ENCODE results near the gene DTNB.
"Not testable (repeated sequence)": the region's sequence is repeated elsewhere in the genome, so short reads cannot be mapped to it uniquely, and the experiment has no call there.

DTNB gene

DNA sequence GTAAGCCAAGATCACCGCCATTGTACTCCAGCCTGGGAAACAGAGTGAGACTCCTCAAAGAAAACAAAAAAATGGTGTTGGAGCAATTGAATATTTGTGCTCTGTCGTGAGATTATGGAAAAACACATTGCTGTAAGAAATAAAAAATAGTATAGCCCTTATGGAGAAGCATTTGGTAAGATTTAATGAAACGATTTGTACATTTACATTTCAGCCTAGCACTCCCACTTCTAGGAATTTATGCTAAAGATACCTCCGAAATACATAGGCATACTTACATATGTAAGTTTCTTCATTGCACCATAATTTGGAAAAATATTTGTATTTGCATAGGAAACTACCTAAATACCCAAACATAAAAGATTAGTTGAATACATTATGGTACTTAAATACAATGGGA is 8.7 kb upstream of the DTNB start:
- no peak overlapping the region for H3K4me3 ChIP-seq (ENCODE audit: low read depth, low read length)
- no peaks in the 10 kb centered on the region for H3K4me1 ChIP-seq (ENCODE audit: control insufficient read depth, insufficient read depth, low read length)
- no peak overlapping the region for H3K9ac ChIP-seq (ENCODE audit: low read depth, low read length)
- H3K27ac ChIP-seq (ENCODE audit: low read depth, low read length): no peak overlapping the region
- no peaks in the 10 kb centered on the region for H3K27me3 ChIP-seq (ENCODE audit: control insufficient read depth, insufficient read depth, low read length)
- H3K9me3 ChIP-seq (ENCODE audit: control insufficient read depth, insufficient read depth, low read length): no peaks in the 10 kb centered on the region
- no peaks in the 10 kb centered on the region for H3K36me3 ChIP-seq (ENCODE audit: control insufficient read depth, insufficient read depth, low read length)

DNA sequence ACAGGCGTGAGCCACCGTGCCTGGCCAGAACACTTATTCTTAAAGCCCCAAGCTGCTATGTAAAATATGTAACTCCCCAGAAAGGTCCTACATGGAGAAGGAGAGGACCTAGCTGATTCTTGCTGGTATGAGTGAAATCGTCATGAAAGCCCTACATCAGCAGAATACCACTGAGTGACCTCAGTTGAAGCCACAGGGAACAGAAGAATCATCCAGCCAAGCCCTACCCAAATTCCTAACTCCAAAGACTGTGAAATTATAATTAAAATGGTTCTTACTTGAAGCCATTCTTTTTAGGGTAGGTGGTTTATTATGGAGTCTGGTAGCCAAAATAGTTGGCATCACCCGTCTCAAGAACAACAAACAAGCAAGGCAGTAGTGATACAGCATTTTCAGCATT is 4.5 kb upstream of the DTNB start:
- no peak overlapping the region for H3K27ac ChIP-seq (ENCODE audit: low read depth, low read length)
- peaks cover 25% of the 10 kb centered on the region for H3K27me3 ChIP-seq (ENCODE audit: control insufficient read depth, insufficient read depth, low read length)
- no peaks in the 10 kb centered on the region for H3K4me1 ChIP-seq (ENCODE audit: control insufficient read depth, insufficient read depth, low read length)
- H3K9me3 ChIP-seq (ENCODE audit: control insufficient read depth, insufficient read depth, low read length): no peaks in the 10 kb centered on the region
- H3K9ac ChIP-seq (ENCODE audit: low read depth, low read length): no peak overlapping the region
- no peak overlapping the region for H3K4me3 ChIP-seq (ENCODE audit: low read depth, low read length)
- no peaks in the 10 kb centered on the region for H3K36me3 ChIP-seq (ENCODE audit: control insufficient read depth, insufficient read depth, low read length)

DNA sequence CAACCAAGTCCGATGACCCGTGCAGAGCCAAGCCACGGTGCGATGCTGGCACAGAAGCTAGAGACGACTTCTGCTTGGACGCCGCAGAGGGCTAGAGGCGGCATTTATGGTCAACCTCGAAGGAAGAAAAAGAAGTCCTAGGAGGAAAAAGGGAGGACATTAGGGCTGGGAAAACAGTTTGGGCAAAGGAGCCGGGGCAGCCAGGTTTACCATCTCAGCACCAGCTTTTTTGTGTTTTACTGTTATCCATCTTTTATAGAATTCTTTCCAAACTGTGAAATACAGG is 643 bp upstream of the DTNB start:
- Histone ChIP-seq H3K27me3 (ENCODE audit: control insufficient read depth, insufficient read depth, low read length) (peaks cover 25% of the 10 kb centered on the region), H3K36me3 (ENCODE audit: control insufficient read depth, insufficient read depth, low read length) (no peaks in the 10 kb centered on the region), H3K9ac (ENCODE audit: low read depth, low read length) (peak overlapping the region; percentile 64), H3K4me1 (ENCODE audit: control insufficient read depth, insufficient read depth, low read length) (peaks cover 27% of the 10 kb centered on the region), H3K4me3 (ENCODE audit: low read depth, low read length) (peak overlapping the region; percentile 55), H3K27ac (ENCODE audit: low read depth, low read length) (no peak overlapping the region), H3K9me3 (ENCODE audit: control insufficient read depth, insufficient read depth, low read length) (no peaks in the 10 kb centered on the region)

DNA sequence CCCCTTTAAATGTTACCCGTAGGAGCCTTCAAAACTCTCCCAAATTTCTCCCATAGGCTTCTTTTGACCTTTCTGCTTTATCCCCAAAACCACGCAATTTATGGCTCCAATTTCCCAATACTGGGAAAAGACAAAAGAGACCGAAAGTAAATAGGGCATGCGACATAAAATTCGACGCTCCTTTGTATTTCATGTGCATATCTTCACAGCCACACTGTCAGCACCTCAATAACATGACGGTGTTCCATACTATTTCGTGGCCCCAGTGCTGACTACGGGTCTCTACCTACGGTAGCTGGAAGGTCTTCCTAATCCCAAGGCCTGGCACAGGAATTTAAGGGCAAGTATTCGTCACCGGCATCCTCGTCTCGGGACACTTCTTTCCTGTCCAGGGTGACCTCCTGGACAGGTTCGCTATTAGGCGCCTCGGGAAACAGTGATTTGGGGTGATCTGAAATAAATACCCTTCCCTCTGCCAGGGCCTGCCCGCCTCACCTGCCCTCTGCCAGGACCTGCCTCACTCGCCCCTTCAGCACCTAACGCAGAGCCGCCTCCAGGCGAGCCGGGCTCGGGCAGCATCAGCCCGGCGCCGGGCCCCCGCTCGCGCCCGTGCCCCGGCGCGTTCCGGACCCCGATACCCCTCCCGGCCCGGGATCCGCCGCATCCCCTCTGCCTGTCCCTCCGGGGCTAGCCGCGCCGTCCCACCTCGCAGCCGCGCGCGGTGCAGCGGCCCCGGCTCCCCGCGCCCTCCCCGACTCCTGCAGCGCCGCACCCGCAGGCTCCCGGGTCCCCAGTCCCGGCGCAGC is 680 bp downstream of the DTNB start:
- H3K27ac ChIP-seq (ENCODE audit: low read depth, low read length): peak overlapping the region; percentile 82
- no peaks in the 10 kb centered on the region for H3K9me3 ChIP-seq (ENCODE audit: control insufficient read depth, insufficient read depth, low read length)
- peaks cover 25% of the 10 kb centered on the region for H3K27me3 ChIP-seq (ENCODE audit: control insufficient read depth, insufficient read depth, low read length)
- peak overlapping the region; percentile 85 for H3K9ac ChIP-seq (ENCODE audit: low read depth, low read length)
- H3K36me3 ChIP-seq (ENCODE audit: control insufficient read depth, insufficient read depth, low read length): no peaks in the 10 kb centered on the region
- peak overlapping the region; percentile 86 for H3K4me3 ChIP-seq (ENCODE audit: low read depth, low read length)
- H3K4me1 ChIP-seq (ENCODE audit: control insufficient read depth, insufficient read depth, low read length): peaks cover 31% of the 10 kb centered on the region

DNA sequence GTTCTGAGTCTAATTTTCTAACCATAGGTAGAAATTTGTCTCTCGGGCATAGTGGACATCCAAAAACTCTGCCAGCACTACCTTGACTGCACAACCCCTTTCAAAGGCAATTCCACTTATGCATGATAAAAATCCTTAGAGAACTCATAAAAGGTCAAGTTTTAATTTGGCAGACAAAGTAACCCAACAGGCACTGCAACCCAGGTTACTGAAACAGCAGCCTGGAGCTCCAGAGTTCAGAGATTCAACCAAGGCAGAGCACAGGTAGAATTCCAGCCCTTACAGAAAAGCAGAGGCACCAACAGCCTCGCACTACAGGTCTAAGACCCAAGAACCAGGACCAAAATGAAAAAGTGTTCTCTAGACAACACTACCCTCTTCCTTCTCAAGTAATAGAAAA is 1.8 kb downstream of the DTNB start:
- H3K27ac ChIP-seq (ENCODE audit: low read depth, low read length): no peak overlapping the region
- H3K4me1 ChIP-seq (ENCODE audit: control insufficient read depth, insufficient read depth, low read length): peaks cover 31% of the 10 kb centered on the region
- H3K36me3 ChIP-seq (ENCODE audit: control insufficient read depth, insufficient read depth, low read length): no peaks in the 10 kb centered on the region
- H3K9me3 ChIP-seq (ENCODE audit: control insufficient read depth, insufficient read depth, low read length): no peaks in the 10 kb centered on the region
- no peak overlapping the region for H3K9ac ChIP-seq (ENCODE audit: low read depth, low read length)
- peaks cover 25% of the 10 kb centered on the region for H3K27me3 ChIP-seq (ENCODE audit: control insufficient read depth, insufficient read depth, low read length)
- peak overlapping the region; percentile 86 for H3K4me3 ChIP-seq (ENCODE audit: low read depth, low read length)

DNA sequence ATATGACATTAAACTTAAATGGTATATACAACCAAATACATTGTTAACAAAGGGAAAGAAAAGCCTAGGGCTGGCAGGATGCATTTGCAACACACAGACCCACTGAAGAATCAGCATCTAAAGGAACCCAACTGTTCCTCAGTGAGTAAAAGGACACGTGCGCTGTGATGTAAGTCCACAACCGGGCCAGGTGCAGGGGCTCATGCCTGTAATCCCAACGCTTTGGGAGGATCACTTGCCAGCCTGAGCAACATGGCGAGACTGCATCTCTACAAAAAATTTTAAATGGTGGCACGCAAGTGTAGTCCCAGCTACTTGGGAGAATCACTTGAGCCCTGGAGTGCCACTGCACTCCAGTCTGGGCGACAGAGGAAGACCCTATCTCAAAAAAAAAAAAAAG is 3.9 kb downstream of the DTNB start:
- peak overlapping the region; percentile 26 for H3K27ac ChIP-seq (ENCODE audit: low read depth, low read length)
- H3K4me3 ChIP-seq (ENCODE audit: low read depth, low read length): no peak overlapping the region
- peaks cover 9% of the 10 kb centered on the region for H3K27me3 ChIP-seq (ENCODE audit: control insufficient read depth, insufficient read depth, low read length)
- no peaks in the 10 kb centered on the region for H3K36me3 ChIP-seq (ENCODE audit: control insufficient read depth, insufficient read depth, low read length)
- H3K4me1 ChIP-seq (ENCODE audit: control insufficient read depth, insufficient read depth, low read length): peaks cover 39% of the 10 kb centered on the region
- no peaks in the 10 kb centered on the region for H3K9me3 ChIP-seq (ENCODE audit: control insufficient read depth, insufficient read depth, low read length)
- no peak overlapping the region for H3K9ac ChIP-seq (ENCODE audit: low read depth, low read length)

DNA sequence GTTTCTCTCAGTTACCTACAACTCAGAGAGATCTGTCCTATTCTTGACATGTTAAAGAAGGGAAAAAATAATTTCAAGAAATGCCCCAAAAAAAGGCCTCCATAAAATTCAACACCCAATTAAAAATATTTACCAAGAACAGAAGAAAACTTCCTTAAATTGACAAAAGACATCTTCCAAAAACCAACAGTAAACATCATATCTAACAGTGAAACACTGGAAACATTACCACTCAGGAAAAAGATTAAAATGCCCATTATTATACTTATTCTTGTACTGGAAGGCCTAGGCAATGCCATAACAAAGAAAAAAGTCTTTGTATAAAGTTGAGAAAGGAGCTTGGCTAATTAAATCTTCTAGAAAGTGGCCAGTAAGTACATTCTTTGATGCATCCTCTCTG is 7.2 kb downstream of the DTNB start:
- H3K4me1 ChIP-seq (ENCODE audit: control insufficient read depth, insufficient read depth, low read length): peaks cover 33% of the 10 kb centered on the region
- H3K9me3 ChIP-seq (ENCODE audit: control insufficient read depth, insufficient read depth, low read length): no peaks in the 10 kb centered on the region
- H3K27me3 ChIP-seq (ENCODE audit: control insufficient read depth, insufficient read depth, low read length): no peaks in the 10 kb centered on the region
- H3K9ac ChIP-seq (ENCODE audit: low read depth, low read length): no peak overlapping the region
- H3K27ac ChIP-seq (ENCODE audit: low read depth, low read length): no peak overlapping the region
- H3K4me3 ChIP-seq (ENCODE audit: low read depth, low read length): no peak overlapping the region
- no peaks in the 10 kb centered on the region for H3K36me3 ChIP-seq (ENCODE audit: control insufficient read depth, insufficient read depth, low read length)

DNA sequence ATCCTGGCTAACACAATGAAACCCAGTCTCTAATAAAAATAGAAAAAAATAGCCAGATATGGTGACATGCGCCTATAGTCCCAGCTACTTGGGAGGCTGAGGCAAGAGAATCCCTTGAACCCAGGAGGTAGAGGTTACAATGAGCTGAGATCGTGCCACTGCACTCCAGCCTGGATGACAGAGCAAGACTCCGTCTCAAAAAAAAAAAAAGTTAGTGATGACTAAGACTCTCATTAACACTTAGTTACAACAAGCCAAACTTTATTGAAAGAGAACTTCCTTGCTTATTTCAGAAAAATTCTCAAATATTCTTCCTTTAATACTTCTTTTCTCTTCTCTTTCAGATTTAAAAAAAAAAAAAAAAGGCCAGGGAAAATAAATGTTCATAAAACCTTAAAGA is 7.9 kb downstream of the DTNB start:
- H3K9ac ChIP-seq (ENCODE audit: low read depth, low read length); H3K4me3 ChIP-seq (ENCODE audit: low read depth, low read length); H3K9me3 ChIP-seq (ENCODE audit: control insufficient read depth, insufficient read depth, low read length); H3K27me3 ChIP-seq (ENCODE audit: control insufficient read depth, insufficient read depth, low read length); H3K27ac ChIP-seq (ENCODE audit: low read depth, low read length); H3K36me3 ChIP-seq (ENCODE audit: control insufficient read depth, insufficient read depth, low read length): not testable (repeated sequence)
- H3K4me1 ChIP-seq (ENCODE audit: control insufficient read depth, insufficient read depth, low read length): peaks cover 30% of the 10 kb centered on the region

DNA sequence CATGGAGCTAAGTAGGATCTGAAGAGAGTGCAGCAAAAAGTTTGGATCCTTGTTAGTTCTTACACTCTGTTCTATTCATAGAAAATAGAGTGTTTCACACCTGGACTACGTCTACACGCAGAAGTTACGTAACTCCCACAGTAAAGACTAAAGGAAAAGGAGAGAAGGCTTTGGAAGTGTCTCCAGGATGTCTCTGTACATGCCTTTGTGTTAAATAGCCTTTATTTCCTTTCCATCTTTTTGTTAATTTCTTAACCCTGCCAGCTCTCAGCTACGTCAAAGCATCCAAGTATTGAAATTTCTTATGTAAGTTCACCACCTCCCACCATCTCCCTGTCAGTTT is 8.4 kb downstream of the DTNB start:
- Histone ChIP-seq H3K4me1 (ENCODE audit: control insufficient read depth, insufficient read depth, low read length) (peaks cover 25% of the 10 kb centered on the region), H3K9me3 (ENCODE audit: control insufficient read depth, insufficient read depth, low read length) (no peaks in the 10 kb centered on the region), H3K9ac (ENCODE audit: low read depth, low read length) (no peak overlapping the region), H3K4me3 (ENCODE audit: low read depth, low read length) (no peak overlapping the region), H3K36me3 (ENCODE audit: control insufficient read depth, insufficient read depth, low read length) (no peaks in the 10 kb centered on the region), H3K27ac (ENCODE audit: low read depth, low read length) (peak overlapping the region; percentile 9), H3K27me3 (ENCODE audit: control insufficient read depth, insufficient read depth, low read length) (no peaks in the 10 kb centered on the region)

DNA sequence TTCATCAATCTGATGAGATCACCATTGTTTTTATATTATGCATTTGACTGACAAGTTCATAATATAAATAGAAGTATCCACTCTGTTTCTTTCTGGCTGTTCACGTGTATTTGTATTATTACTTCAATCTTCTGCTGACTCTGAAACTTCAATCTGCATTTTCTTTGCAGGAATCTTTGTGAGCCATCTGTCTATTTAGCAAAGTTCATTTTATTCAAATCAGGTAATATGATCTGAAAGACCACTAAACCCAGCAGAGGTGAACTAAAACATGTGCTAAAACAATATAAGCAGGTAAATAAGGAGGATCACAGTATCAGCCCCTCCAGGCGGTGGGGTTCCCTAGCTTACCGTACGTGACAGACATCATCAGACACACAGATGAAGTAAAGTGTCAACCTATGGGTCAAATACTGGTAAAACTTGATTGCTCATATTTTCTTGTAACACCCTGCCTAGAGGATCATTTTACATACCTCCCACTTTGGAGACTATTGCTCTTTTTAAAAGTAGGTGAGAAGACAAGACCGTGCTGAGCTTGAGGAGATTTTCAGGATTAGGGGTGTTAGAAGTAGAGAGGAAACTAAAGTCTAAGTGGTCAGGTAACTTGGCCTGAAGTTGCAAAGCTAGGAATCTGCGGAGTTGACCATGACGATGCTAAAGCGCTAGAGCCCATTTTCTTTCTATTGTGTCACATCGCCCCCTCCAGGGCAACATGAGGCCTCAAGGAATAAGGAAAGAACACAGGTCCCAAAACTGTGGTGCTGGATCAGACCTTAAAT is 9.0 kb downstream of the DTNB start:
- Histone ChIP-seq H3K4me3 (ENCODE audit: low read depth, low read length) (no peak overlapping the region; the same call in 1 of the 2 replicates), H3K4me1 (ENCODE audit: control insufficient read depth, insufficient read depth, low read length) (peaks cover 21% of the 10 kb centered on the region), H3K36me3 (ENCODE audit: control insufficient read depth, insufficient read depth, low read length) (no peaks in the 10 kb centered on the region), H3K9ac (ENCODE audit: low read depth, low read length) (no peak overlapping the region), H3K27ac (ENCODE audit: low read depth, low read length) (peak overlapping the region; percentile 15), H3K27me3 (ENCODE audit: control insufficient read depth, insufficient read depth, low read length) (no peaks in the 10 kb centered on the region), H3K9me3 (ENCODE audit: control insufficient read depth, insufficient read depth, low read length) (no peaks in the 10 kb centered on the region)

DNA sequence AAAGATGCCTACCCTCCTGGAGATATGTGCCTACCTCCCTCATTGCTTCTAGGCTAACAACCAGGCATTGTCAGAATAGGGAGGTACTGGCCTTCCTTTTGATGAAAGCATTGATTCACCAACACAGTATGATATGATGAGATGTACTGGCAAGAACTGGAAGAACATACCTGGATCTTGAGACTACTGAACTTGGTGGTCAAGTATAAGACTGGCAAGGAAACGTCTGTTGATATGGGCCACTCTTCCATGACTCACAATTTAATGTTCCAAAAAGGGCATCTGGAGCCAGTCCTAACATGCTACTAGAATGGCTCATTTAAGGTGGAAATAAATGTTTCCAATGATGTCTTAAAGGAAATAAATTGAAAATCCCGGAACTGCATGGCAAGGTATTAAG is 18.1 kb downstream of the DTNB start:
- Histone ChIP-seq H3K27me3 (ENCODE audit: control insufficient read depth, insufficient read depth, low read length) (no peaks in the 10 kb centered on the region), H3K9ac (ENCODE audit: low read depth, low read length) (no peak overlapping the region), H3K4me1 (ENCODE audit: control insufficient read depth, insufficient read depth, low read length) (no peaks in the 10 kb centered on the region), H3K27ac (ENCODE audit: low read depth, low read length) (no peak overlapping the region), H3K4me3 (ENCODE audit: low read depth, low read length) (no peak overlapping the region), H3K9me3 (ENCODE audit: control insufficient read depth, insufficient read depth, low read length) (no peaks in the 10 kb centered on the region), H3K36me3 (ENCODE audit: control insufficient read depth, insufficient read depth, low read length) (peaks cover 1% of the 10 kb centered on the region)

All from HUES48 (cell line).